Measurements from ENCODE around the gene TMEM184A.

DNA sequence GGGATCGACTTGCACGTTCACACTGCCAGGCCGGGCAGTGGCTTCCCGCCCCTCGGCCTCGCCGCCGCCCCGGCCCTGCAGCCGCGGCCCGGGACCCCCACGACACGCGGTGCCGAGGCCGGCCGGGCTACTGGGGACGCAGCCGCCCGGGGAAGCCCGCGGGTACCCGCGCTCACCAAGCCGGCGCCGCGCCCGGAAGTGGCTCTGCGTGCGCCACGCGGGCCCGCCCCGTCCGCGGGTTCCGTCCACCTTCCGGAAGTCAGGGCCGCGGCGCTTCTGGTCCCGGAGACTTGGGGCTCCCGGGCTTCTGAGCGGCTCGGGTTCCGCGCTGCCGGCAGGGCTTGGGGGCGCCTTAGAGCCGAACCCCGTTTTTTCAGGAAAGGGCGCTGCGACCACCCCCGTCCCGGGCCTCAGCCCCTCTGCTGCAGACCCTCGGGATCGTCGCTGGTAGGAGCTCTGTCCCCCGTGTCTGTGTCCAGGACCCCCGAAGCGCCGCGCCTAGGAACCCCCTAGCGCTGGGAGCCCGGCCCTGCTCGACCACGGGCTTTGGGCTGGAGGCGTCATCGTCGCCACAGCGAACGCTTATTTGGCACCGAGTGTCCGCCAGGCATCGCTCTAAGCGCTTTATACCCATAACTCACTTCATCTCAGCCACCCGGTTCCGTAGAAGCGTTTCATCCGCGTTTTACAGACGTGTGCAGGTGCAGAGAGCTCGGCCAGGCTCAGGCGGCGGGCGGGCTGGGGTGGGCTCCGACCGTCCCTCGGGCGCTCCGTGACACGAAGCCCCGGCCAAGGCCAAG is 14.0 kb upstream of the TMEM184A start, which contains the start of gene PSMG3:
- TF ChIP-seq POLR2A (IDR thresholded peaks at IDR 0.05; ENCODE audit: low read depth, low read length) (peak; percentile 75), RAD21 (IDR thresholded peaks at IDR 0.05; ENCODE audit: low read length) (no peak), SMC3 (IDR thresholded peaks at IDR 0.05; ENCODE audit: low read depth, low read length) (no peak)
- TF ChIP-seq, protein P1, sequence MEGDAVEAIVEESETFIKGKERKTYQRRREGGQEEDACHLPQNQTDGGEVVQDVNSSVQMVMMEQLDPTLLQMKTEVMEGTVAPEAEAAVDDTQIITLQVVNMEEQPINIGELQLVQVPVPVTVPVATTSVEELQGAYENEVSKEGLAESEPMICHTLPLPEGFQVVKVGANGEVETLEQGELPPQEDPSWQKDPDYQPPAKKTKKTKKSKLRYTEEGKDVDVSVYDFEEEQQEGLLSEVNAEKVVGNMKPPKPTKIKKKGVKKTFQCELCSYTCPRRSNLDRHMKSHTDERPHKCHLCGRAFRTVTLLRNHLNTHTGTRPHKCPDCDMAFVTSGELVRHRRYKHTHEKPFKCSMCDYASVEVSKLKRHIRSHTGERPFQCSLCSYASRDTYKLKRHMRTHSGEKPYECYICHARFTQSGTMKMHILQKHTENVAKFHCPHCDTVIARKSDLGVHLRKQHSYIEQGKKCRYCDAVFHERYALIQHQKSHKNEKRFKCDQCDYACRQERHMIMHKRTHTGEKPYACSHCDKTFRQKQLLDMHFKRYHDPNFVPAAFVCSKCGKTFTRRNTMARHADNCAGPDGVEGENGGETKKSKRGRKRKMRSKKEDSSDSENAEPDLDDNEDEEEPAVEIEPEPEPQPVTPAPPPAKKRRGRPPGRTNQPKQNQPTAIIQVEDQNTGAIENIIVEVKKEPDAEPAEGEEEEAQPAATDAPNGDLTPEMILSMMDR (conservative IDR thresholded peaks at IDR 0.05; ENCODE audit: low read depth, low read length): peak; percentile 17; the same call in 1 of the 2 replicates
